K562 (cell line): ENCODE data around the gene DDX39A. TPM values are rescaled to one million over a fixed set of nuclear protein-coding genes. Genes with fewer than 3 reads are reported as not detected.

Experiments
- BHLHE40 ChIP-seq: IDR thresholded peaks from 2 replicates; pipeline ENCODE4 v1.6.1; 2011; ENCODE audit warnings: low read length, improper control_type of control experiment
- BMI1 ChIP-seq: fragments of 150-350 bp; IDR thresholded peaks from 2 replicates; pipeline ENCODE4 v1.6.1; 2014; ENCODE audit warnings: low read length
- CAMTA2 ChIP-seq: fragments of 250-450 bp; sonication (Bioruptor Pico); conservative IDR thresholded peaks from 2 replicates; pipeline ENCODE4 v1.5.1; 2022
- FOSL1 ChIP-seq: fragments of 200-800 bp; sonication (Bioruptor generic); conservative IDR thresholded peaks from 2 replicates; pipeline ENCODE4 v1.6.1; 2016; ENCODE audit warnings: missing genetic modification characterization, missing compliant biosample characterization
- HDAC6 ChIP-seq: IDR thresholded peaks from 2 replicates; pipeline ENCODE4 v1.6.1; 2012; ENCODE audit warnings: low read depth, mild to moderate bottlenecking, control low read depth, inconsistent platforms, low read length, moderate library complexity
- HDGF ChIP-seq: fragments of 450-650 bp; IDR thresholded peaks from 2 replicates; pipeline ENCODE4 v1.6.1; 2016
- HIVEP1 ChIP-seq: fragments of 250-450 bp; sonication (Bioruptor Pico); IDR thresholded peaks from 2 replicates; pipeline ENCODE4 v1.4.0; 2020; ENCODE audit warnings: mild to moderate bottlenecking
- KDM4B ChIP-seq, 2 experiments: fragments of 450-650 bp in 1 of 2; sonication (generic) in 1 of 2; IDR thresholded peaks; 2 replicates each; pipeline ENCODE4 v1.6.1; 2016 to 2017; ENCODE audit warnings: borderline replicate concordance in 2 of 2, antibody characterized with exemption in 1 of 2, low read depth in 1 of 2, mild to moderate bottlenecking in 1 of 2
- L3MBTL2 ChIP-seq: fragments of 450-650 bp; IDR thresholded peaks from 2 replicates; pipeline ENCODE4 v1.6.1; 2016; ENCODE audit warnings: mild to moderate bottlenecking, moderate library complexity
- SMAD4 ChIP-seq: fragments of 250-450 bp; sonication (Bioruptor Pico); conservative IDR thresholded peaks from 2 replicates; pipeline ENCODE4 v1.8.0; 2021; ENCODE audit warnings: inconsistent platforms, mild to moderate bottlenecking, moderate library complexity
- SRSF1 ChIP-seq: fragments of 200-400 bp; formaldehyde crosslinking; IDR thresholded peaks from 2 replicates; pipeline ENCODE4 v1.6.1; 2017; ENCODE audit warnings: mild to moderate bottlenecking, low read depth, low read length, moderate library complexity
- U2AF2 ChIP-seq: fragments of 200-400 bp; formaldehyde crosslinking; optimal IDR thresholded peaks from 2 replicates; pipeline ENCODE3; 2017; ENCODE audit warnings: low read depth, mild to moderate bottlenecking, low read length
- ZFP36 ChIP-seq: fragments of 150-350 bp; IDR thresholded peaks from 2 replicates; pipeline ENCODE4 v1.6.1; 2018; ENCODE audit warnings: low read length, low read depth; ENCODE audit not compliant: partially characterized antibody
- ZKSCAN1 ChIP-seq: fragments of 150-350 bp; IDR thresholded peaks from 2 replicates; pipeline ENCODE4 v1.6.1; 2016; ENCODE audit warnings: low read depth, low read length
- ZNF146 ChIP-seq: IDR thresholded peaks from one replicate; pipeline ENCODE4 v1.6.1; 2018; ENCODE audit warnings: missing compliant biosample characterization; ENCODE audit not compliant: unreplicated experiment
- ZNF589 ChIP-seq: fragments of 200-800 bp; sonication (Bioruptor generic); IDR thresholded peaks from 2 replicates; pipeline ENCODE4 v1.6.1; 2016; ENCODE audit warnings: low read depth, missing genetic modification characterization, missing compliant biosample characterization
- polyA plus RNA-seq, 8 experiments: library from polyadenylated mRNA; depleted of rRNA in 4 of 8; stranded (reverse) in 5 of 8; unstranded in 3 of 8; fragments of >200 nt; fragmentation: Nextera tagmentation in 2 of 8; fragmentation: Illumina TruSeq in 1 of 8; extraction: Ambion mirVana in 2 of 8; extraction: Trizol in 1 of 8; gene quantifications; 2 replicates each; pipeline versions ENCODE4 v1.2.1 to v1.2.3, GENCODE V29; 2011 to 2014; ENCODE audit warnings: inconsistent platforms in 1 of 8, missing spikeins in 1 of 8
- total RNA-seq, 7 experiments: library from RNA; depleted of rRNA in 6 of 7; stranded (reverse); fragments of >200 nt in 6 of 7; fragmentation: Illumina TruSeq in 2 of 7; extraction: Trizol in 2 of 7; gene quantifications; 2 replicates each; pipeline versions ENCODE4 v1.2.1 to v1.2.3, GENCODE V29; 2011 to 2021; ENCODE audit warnings: low replicate concordance in 1 of 7
- TF ChIP-seq, protein P1 (sequence below): fragments of 250-450 bp; sonication (Bioruptor Pico); IDR thresholded peaks from 2 replicates; pipeline ENCODE4 v1.4.0; 2020
- TF ChIP-seq, protein P2 (sequence below): fragments of 200-800 bp; sonication (Bioruptor generic); IDR thresholded peaks from 2 replicates; pipeline ENCODE4 v1.6.1; 2016; ENCODE audit warnings: missing genetic modification characterization, missing compliant biosample characterization

Gene DDX39A
- total and polyA plus RNA-seq, 9 of the 15 experiments (the other 6 are each of a cell fraction or from before 2014, with no cell fraction given), result 90.3 to 250 (median 188) TPM

DNA sequence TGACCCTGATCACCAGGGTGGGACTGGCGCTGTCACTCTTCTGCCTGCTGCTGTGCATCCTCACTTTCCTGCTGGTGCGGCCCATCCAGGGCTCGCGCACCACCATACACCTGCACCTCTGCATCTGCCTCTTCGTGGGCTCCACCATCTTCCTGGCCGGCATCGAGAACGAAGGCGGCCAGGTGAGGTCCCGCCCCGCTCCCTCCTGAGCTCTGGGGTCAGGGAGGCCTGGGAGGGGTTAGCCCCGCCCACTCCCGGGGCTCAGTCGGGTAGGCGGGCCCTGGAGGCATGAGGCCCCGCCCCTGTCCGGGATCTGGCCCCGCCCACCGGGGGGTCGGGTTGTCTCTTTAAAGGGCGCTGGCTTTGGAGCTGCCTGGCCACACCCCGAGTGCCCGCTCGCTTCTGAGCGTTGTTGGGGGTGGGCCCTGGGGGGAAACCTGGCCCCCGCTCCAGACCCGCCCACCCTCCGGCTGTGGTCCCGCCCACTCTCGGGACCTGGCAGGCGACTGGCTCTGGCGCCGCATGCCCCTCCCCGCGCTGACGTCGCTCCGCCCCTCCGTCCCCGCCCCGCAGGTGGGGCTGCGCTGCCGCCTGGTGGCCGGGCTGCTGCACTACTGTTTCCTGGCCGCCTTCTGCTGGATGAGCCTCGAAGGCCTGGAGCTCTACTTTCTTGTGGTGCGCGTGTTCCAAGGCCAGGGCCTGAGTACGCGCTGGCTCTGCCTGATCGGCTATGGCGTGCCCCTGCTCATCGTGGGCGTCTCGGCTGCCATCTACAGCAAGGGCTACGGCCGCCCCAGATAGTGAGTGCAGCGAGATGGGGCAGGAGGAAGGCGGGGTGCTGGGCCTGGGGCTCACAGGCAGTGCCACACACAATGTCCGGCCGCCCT lies 13.1 kb downstream of the DDX39A start (continued):
- TF ChIP-seq, protein P1, sequence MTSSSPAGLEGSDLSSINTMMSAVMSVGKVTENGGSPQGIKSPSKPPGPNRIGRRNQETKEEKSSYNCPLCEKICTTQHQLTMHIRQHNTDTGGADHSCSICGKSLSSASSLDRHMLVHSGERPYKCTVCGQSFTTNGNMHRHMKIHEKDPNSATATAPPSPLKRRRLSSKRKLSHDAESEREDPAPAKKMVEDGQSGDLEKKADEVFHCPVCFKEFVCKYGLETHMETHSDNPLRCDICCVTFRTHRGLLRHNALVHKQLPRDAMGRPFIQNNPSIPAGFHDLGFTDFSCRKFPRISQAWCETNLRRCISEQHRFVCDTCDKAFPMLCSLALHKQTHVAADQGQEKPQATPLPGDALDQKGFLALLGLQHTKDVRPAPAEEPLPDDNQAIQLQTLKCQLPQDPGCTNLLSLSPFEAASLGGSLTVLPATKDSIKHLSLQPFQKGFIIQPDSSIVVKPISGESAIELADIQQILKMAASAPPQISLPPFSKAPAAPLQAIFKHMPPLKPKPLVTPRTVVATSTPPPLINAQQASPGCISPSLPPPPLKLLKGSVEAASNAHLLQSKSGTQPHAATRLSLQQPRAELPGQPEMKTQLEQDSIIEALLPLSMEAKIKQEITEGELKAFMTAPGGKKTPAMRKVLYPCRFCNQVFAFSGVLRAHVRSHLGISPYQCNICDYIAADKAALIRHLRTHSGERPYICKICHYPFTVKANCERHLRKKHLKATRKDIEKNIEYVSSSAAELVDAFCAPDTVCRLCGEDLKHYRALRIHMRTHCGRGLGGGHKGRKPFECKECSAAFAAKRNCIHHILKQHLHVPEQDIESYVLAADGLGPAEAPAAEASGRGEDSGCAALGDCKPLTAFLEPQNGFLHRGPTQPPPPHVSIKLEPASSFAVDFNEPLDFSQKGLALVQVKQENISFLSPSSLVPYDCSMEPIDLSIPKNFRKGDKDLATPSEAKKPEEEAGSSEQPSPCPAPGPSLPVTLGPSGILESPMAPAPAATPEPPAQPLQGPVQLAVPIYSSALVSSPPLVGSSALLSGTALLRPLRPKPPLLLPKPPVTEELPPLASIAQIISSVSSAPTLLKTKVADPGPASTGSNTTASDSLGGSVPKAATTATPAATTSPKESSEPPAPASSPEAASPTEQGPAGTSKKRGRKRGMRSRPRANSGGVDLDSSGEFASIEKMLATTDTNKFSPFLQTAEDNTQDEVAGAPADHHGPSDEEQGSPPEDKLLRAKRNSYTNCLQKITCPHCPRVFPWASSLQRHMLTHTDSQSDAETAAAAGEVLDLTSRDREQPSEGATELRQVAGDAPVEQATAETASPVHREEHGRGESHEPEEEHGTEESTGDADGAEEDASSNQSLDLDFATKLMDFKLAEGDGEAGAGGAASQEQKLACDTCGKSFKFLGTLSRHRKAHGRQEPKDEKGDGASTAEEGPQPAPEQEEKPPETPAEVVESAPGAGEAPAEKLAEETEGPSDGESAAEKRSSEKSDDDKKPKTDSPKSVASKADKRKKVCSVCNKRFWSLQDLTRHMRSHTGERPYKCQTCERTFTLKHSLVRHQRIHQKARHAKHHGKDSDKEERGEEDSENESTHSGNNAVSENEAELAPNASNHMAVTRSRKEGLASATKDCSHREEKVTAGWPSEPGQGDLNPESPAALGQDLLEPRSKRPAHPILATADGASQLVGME (CRISPR knock-in tag), result no peak; the same call in 1 of the 2 replicates
- no peak for TF ChIP-seq ZKSCAN1
- TF ChIP-seq L3MBTL2, result peak; percentile 83
- TF ChIP-seq BHLHE40, result peak; percentile 74
- no peak for TF ChIP-seq U2AF2
- TF ChIP-seq ZNF589, result no peak
- TF ChIP-seq, protein P2, sequence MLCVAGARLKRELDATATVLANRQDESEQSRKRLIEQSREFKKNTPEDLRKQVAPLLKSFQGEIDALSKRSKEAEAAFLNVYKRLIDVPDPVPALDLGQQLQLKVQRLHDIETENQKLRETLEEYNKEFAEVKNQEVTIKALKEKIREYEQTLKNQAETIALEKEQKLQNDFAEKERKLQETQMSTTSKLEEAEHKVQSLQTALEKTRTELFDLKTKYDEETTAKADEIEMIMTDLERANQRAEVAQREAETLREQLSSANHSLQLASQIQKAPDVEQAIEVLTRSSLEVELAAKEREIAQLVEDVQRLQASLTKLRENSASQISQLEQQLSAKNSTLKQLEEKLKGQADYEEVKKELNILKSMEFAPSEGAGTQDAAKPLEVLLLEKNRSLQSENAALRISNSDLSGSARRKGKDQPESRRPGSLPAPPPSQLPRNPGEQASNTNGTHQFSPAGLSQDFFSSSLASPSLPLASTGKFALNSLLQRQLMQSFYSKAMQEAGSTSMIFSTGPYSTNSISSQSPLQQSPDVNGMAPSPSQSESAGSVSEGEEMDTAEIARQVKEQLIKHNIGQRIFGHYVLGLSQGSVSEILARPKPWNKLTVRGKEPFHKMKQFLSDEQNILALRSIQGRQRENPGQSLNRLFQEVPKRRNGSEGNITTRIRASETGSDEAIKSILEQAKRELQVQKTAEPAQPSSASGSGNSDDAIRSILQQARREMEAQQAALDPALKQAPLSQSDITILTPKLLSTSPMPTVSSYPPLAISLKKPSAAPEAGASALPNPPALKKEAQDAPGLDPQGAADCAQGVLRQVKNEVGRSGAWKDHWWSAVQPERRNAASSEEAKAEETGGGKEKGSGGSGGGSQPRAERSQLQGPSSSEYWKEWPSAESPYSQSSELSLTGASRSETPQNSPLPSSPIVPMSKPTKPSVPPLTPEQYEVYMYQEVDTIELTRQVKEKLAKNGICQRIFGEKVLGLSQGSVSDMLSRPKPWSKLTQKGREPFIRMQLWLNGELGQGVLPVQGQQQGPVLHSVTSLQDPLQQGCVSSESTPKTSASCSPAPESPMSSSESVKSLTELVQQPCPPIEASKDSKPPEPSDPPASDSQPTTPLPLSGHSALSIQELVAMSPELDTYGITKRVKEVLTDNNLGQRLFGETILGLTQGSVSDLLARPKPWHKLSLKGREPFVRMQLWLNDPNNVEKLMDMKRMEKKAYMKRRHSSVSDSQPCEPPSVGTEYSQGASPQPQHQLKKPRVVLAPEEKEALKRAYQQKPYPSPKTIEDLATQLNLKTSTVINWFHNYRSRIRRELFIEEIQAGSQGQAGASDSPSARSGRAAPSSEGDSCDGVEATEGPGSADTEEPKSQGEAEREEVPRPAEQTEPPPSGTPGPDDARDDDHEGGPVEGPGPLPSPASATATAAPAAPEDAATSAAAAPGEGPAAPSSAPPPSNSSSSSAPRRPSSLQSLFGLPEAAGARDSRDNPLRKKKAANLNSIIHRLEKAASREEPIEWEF (CRISPR knock-in tag), result no peak
- no peak for TF ChIP-seq HDAC6
- peak; percentile 76; the same call in 1 of the 2 replicates for TF ChIP-seq HDGF
- TF ChIP-seq SRSF1, result no peak
- TF ChIP-seq KDM4B (IDR thresholded peaks at IDR 0.05; ENCODE audit: borderline replicate concordance in 2 of 2, low read depth in 1 of 2), result no peak; a peak in 1 of 4 replicates
- no peak for TF ChIP-seq ZNF146 (CRISPR knock-in tag)
- TF ChIP-seq SMAD4 (CRISPR knock-in tag), result no peak
- TF ChIP-seq ZFP36, result no peak
- TF ChIP-seq BMI1, result no peak
- no peak for TF ChIP-seq CAMTA2 (CRISPR knock-in tag)
- TF ChIP-seq FOSL1, result no peak; the same call in 1 of the 2 replicates
- no peak for TF ChIP-seq HIVEP1
